ENCODE results near the gene VPS41. TPM values are rescaled to one million over a fixed set of nuclear protein-coding genes. Genes with fewer than 3 reads are reported as not detected.

The VPS41 gene
- total RNA-seq, 2 experiments from 2014 or later = 23.2 to 46.1 TPM

- H2AFZ ChIP-seq (ENCODE audit: low read length) = no peak overlapping the region
- DNase-seq (ENCODE audit: low spot score) = no peak
- no peaks in the 10 kb centered on the region for H3K9me2 ChIP-seq (ENCODE audit: insufficient read depth, low read length)
- H3K4me1 ChIP-seq (ENCODE audit: insufficient read depth, low read length, poor library complexity, severe bottlenecking) = peaks cover 14% of the 10 kb centered on the region
- no TSS peak for BruUV-seq (replicated peaks)
- H3K4me2 ChIP-seq (ENCODE audit: low read length) = no peak overlapping the region
- no peaks in the 10 kb centered on the region for H4K20me1 ChIP-seq (ENCODE audit: insufficient read depth, low read length)
- no peak overlapping the region for H3K27ac ChIP-seq (ENCODE audit: low read depth, low read length, poor library complexity, severe bottlenecking)
- TF ChIP-seq CTCF (conservative IDR thresholded peaks at IDR 0.05; ENCODE audit: low read length) (peak; percentile 29; the same call in 1 of the 2 replicates), EZH2phosphoT487 (IDR thresholded peaks at IDR 0.05; ENCODE audit: borderline replicate concordance, low read depth, low read length) (no peak)
- ChIA-PET POLR2A (interaction anchor here (0.6 to 0.8 kb wide), 2 partner anchors 66 to 135 kb away, joined by 3 to 4 read pairs; no protein-coding TSS in a partner anchor), CTCF (ENCODE audit: unreplicated experiment) (no interaction called here)
- no peaks in the 10 kb centered on the region for H3K9me3 ChIP-seq (ENCODE audit: low read length)
- H3K36me3 ChIP-seq (ENCODE audit: insufficient read depth, low read length) = no peaks in the 10 kb centered on the region
- H3K79me2 ChIP-seq (ENCODE audit: insufficient read depth, low read depth, low read length) = peaks cover 6% of the 10 kb centered on the region; the same call in 1 of the 2 replicates
- intact Hi-C loops (cut with micrococcal nuclease; ENCODE audit: unreplicated experiment) = no loop called here
- no peak overlapping the region for H3K4me3 ChIP-seq (ENCODE audit: low read depth, low read length, poor library complexity, severe bottlenecking)
These were observed 879 bp upstream of the VPS41 start for GRCh38 chr7:38909870-38910269.

GRCh38 chr7:38907766-38908165, 1.2 kb downstream of the VPS41 start:
- no peak overlapping the region for H3K27ac ChIP-seq (ENCODE audit: low read depth, low read length, poor library complexity, severe bottlenecking)
- no peaks in the 10 kb centered on the region for H3K9me3 ChIP-seq (ENCODE audit: low read length)
- no peaks in the 10 kb centered on the region; the same call in 1 of the 2 replicates for H3K9me2 ChIP-seq (ENCODE audit: insufficient read depth, low read length)
- H4K20me1 ChIP-seq (ENCODE audit: insufficient read depth, low read length) = no peaks in the 10 kb centered on the region
- H3K79me2 ChIP-seq (ENCODE audit: insufficient read depth, low read depth, low read length) = peaks cover 6% of the 10 kb centered on the region; the same call in 1 of the 2 replicates
- no peak for DNase-seq (ENCODE audit: low spot score)
- peaks cover 14% of the 10 kb centered on the region for H3K4me1 ChIP-seq (ENCODE audit: insufficient read depth, low read length, poor library complexity, severe bottlenecking)
- POLR2A ChIA-PET = no interaction called here
- TF ChIP-seq EZH2phosphoT487 (IDR thresholded peaks at IDR 0.05; ENCODE audit: borderline replicate concordance, low read depth, low read length) (no peak), CTCF (conservative IDR thresholded peaks at IDR 0.05; ENCODE audit: low read length) (no peak)
- no peak overlapping the region for H2AFZ ChIP-seq (ENCODE audit: low read length)
- BruUV-seq (replicated peaks) = no TSS peak
- CTCF ChIA-PET (ENCODE audit: unreplicated experiment) = no interaction called here
- peak overlapping the region; percentile 86 for H3K4me3 ChIP-seq (ENCODE audit: low read depth, low read length, poor library complexity, severe bottlenecking)
- intact Hi-C loops (cut with micrococcal nuclease; ENCODE audit: unreplicated experiment) = no loop called here
- H3K4me2 ChIP-seq (ENCODE audit: low read length) = peak overlapping the region; percentile 100
- no peaks in the 10 kb centered on the region for H3K36me3 ChIP-seq (ENCODE audit: insufficient read depth, low read length)

GRCh38 chr7:38907066-38907465, 1.9 kb downstream of the VPS41 start:
- Histone ChIP-seq H3K9me2 (ENCODE audit: insufficient read depth, low read length) (no peaks in the 10 kb centered on the region; the same call in 1 of the 2 replicates), H4K20me1 (ENCODE audit: insufficient read depth, low read length) (no peaks in the 10 kb centered on the region), H2AFZ (ENCODE audit: low read length) (no peak overlapping the region), H3K4me2 (ENCODE audit: low read length) (peak overlapping the region; percentile 100; the same call in 1 of the 2 replicates), H3K9me3 (ENCODE audit: low read length) (no peaks in the 10 kb centered on the region), H3K36me3 (ENCODE audit: insufficient read depth, low read length) (no peaks in the 10 kb centered on the region), H3K4me3 (ENCODE audit: low read depth, low read length, poor library complexity, severe bottlenecking) (no peak overlapping the region), H3K4me1 (ENCODE audit: insufficient read depth, low read length, poor library complexity, severe bottlenecking) (peaks cover 14% of the 10 kb centered on the region), H3K79me2 (ENCODE audit: insufficient read depth, low read depth, low read length) (peaks cover 6% of the 10 kb centered on the region; the same call in 1 of the 2 replicates), H3K27ac (ENCODE audit: low read depth, low read length, poor library complexity, severe bottlenecking) (no peak overlapping the region)
- no peak for TF ChIP-seq EZH2phosphoT487 (IDR thresholded peaks at IDR 0.05; ENCODE audit: borderline replicate concordance, low read depth, low read length)
- CTCF ChIA-PET (ENCODE audit: unreplicated experiment) = no interaction called here
- BruUV-seq (replicated peaks) = no TSS peak
- DNase-seq (ENCODE audit: low spot score) = no peak
- intact Hi-C loops (cut with micrococcal nuclease; ENCODE audit: unreplicated experiment) = no loop called here
- POLR2A ChIA-PET = interaction anchor here (0.7 kb wide), 2 partner anchors 10 to 11 kb away, joined by 4 to 5 read pairs; no protein-coding TSS in a partner anchor

Data from OCI-LY7 (cell line).